Measurements from ENCODE around the gene TRNAU1AP.

TRNAU1AP gene

GRCh38 chr1:28577738-28578536 is 25.1 kb downstream of the TRNAU1AP start:
- ATAC-seq = no peak
- no peak for TF ChIP-seq OSR1 (CRISPR knock-in tag; IDR thresholded peaks at IDR 0.05)
- TF ChIP-seq BACH2 (CRISPR knock-in tag; IDR thresholded peaks at IDR 0.05; ENCODE audit: borderline replicate concordance) = no peak
- TF ChIP-seq TCF4 (CRISPR knock-in tag; IDR thresholded peaks at IDR 0.05; ENCODE audit: borderline replicate concordance) = no peak
- no peak for TF ChIP-seq PATZ1 (CRISPR knock-in tag; IDR thresholded peaks at IDR 0.05; ENCODE audit: borderline replicate concordance)
- TF ChIP-seq ZFP30 (CRISPR knock-in tag; IDR thresholded peaks at IDR 0.05) = no peak
- TF ChIP-seq CREB5 (CRISPR knock-in tag; IDR thresholded peaks at IDR 0.05; ENCODE audit: low read depth) = no peak
- TF ChIP-seq POU6F1 (CRISPR knock-in tag; IDR thresholded peaks at IDR 0.05; ENCODE audit: borderline replicate concordance, low read depth) = no peak
- no peak for TF ChIP-seq SNAI2 (CRISPR knock-in tag; IDR thresholded peaks at IDR 0.05)
- TF ChIP-seq CSDC2 (CRISPR knock-in tag; IDR thresholded peaks at IDR 0.05) = no peak
- TF ChIP-seq ZNF70 (CRISPR knock-in tag; IDR thresholded peaks at IDR 0.05) = no peak
- no peak for TF ChIP-seq ISL1 (CRISPR knock-in tag; IDR thresholded peaks at IDR 0.05)
- no peak for TF ChIP-seq ESRRG (CRISPR knock-in tag; IDR thresholded peaks at IDR 0.05)
- no peak for TF ChIP-seq TOX (CRISPR knock-in tag; IDR thresholded peaks at IDR 0.05; ENCODE audit: borderline replicate concordance)
- no peak for TF ChIP-seq ZNF8 (CRISPR knock-in tag; IDR thresholded peaks at IDR 0.05)
- no peak for TF ChIP-seq CSRNP3 (CRISPR knock-in tag; IDR thresholded peaks at IDR 0.05)
- no peak for TF ChIP-seq TSHZ2 (CRISPR knock-in tag; IDR thresholded peaks at IDR 0.05)
- TF ChIP-seq PPARA (CRISPR knock-in tag; IDR thresholded peaks at IDR 0.05; ENCODE audit: borderline replicate concordance) = no peak
- TF ChIP-seq ZFP3 (CRISPR knock-in tag; IDR thresholded peaks at IDR 0.05) = no peak
- no peak for TF ChIP-seq GLIS3 (CRISPR knock-in tag; IDR thresholded peaks at IDR 0.05)
- TF ChIP-seq RARB (CRISPR knock-in tag; IDR thresholded peaks at IDR 0.05) = no peak

GRCh38 chr1:28578696-28579218 is 25.9 kb downstream of the TRNAU1AP start:
- ATAC-seq = no peak
- no peak for TF ChIP-seq SNAI2 (CRISPR knock-in tag; IDR thresholded peaks at IDR 0.05)
- no peak for TF ChIP-seq CREB5 (CRISPR knock-in tag; IDR thresholded peaks at IDR 0.05; ENCODE audit: low read depth)
- no peak for TF ChIP-seq OSR1 (CRISPR knock-in tag; IDR thresholded peaks at IDR 0.05)
- TF ChIP-seq ESRRG (CRISPR knock-in tag; IDR thresholded peaks at IDR 0.05) = no peak
- TF ChIP-seq RARB (CRISPR knock-in tag; IDR thresholded peaks at IDR 0.05) = no peak
- no peak for TF ChIP-seq ZNF70 (CRISPR knock-in tag; IDR thresholded peaks at IDR 0.05)
- no peak for TF ChIP-seq BACH2 (CRISPR knock-in tag; IDR thresholded peaks at IDR 0.05; ENCODE audit: borderline replicate concordance)
- TF ChIP-seq ARNTL (CRISPR knock-in tag; IDR thresholded peaks at IDR 0.05; ENCODE audit: borderline replicate concordance, low read depth) = no peak
- no peak for TF ChIP-seq ISL1 (CRISPR knock-in tag; IDR thresholded peaks at IDR 0.05)
- TF ChIP-seq GLIS3 (CRISPR knock-in tag; IDR thresholded peaks at IDR 0.05) = no peak
- TF ChIP-seq PATZ1 (CRISPR knock-in tag; IDR thresholded peaks at IDR 0.05; ENCODE audit: borderline replicate concordance) = no peak
- TF ChIP-seq ZNF565 (CRISPR knock-in tag; conservative IDR thresholded peaks at IDR 0.05; ENCODE audit: low read depth) = no peak
- no peak for TF ChIP-seq TSHZ2 (CRISPR knock-in tag; IDR thresholded peaks at IDR 0.05)
- TF ChIP-seq TOX (CRISPR knock-in tag; IDR thresholded peaks at IDR 0.05; ENCODE audit: borderline replicate concordance) = no peak
